Measurements from ENCODE around the gene ANKS4B. TPM values are rescaled to one million over a fixed set of nuclear protein-coding genes. Genes with fewer than 3 reads are reported as not detected.
"Not testable (repeated sequence)": the region's sequence is repeated elsewhere in the genome, so short reads cannot be mapped to it uniquely, and the experiment has no call there.

The ANKS4B gene
- total and polyA plus RNA-seq, 4 donors = 5.7 to 13.6 (median 8.7) TPM

- Histone ChIP-seq H3K27me3 (ENCODE audit: control insufficient read depth in 4 of 4, insufficient read depth in 4 of 4, low read length in 3 of 4) (peaks cover 0 to 3% (median under 1%) of the 10 kb centered on the region in 4 donors), H3K9ac (ENCODE audit: low read depth in 1 of 2, low read length in 2 of 2) (no peak overlapping the region), H3K4me3 (ENCODE audit: low read depth in 1 of 3, low read length in 3 of 3) (no peak overlapping the region), H3K4me1 (ENCODE audit: control insufficient read depth in 4 of 4, insufficient read depth in 4 of 4, low read length in 3 of 4) (peaks cover 4 to 7% (median 6%) of the 10 kb centered on the region in 4 donors), H3K27ac (ENCODE audit: low read depth in 1 of 2, low read length in 2 of 2) (no peak overlapping the region), H3K36me3 (ENCODE audit: control insufficient read depth in 4 of 4, insufficient read depth in 3 of 4, low read depth in 1 of 4, low read length in 3 of 4) (peaks cover 0 to 1% (median 0%) of the 10 kb centered on the region in 4 donors), H3K9me3 (ENCODE audit: control insufficient read depth in 4 of 4, low read length in 3 of 4) (no peaks in the 10 kb centered on the region)
- DNase-seq (ENCODE audit: low spot score) = no peak
- whole genome bisulfite sequencing = 50% methylated on average over 1 of the region's 1 CpG
- TF ChIP-seq YY1 (IDR thresholded peaks at IDR 0.05) (no peak), EGR1 (IDR thresholded peaks at IDR 0.05; ENCODE audit: low read depth in 2 of 2) (no peak), MAX (IDR thresholded peaks at IDR 0.05) (no peak), TAF1 (conservative IDR thresholded peaks at IDR 0.05) (no peak), RAD21 (IDR thresholded peaks at IDR 0.05) (no peak), REST (IDR thresholded peaks at IDR 0.05) (no peak), GABPA (IDR thresholded peaks at IDR 0.05 in 1 of 2, conservative IDR thresholded peaks at IDR 0.05 in 1 of 2) (no peak), JUND (IDR thresholded peaks at IDR 0.05) (no peak), FOXA2 (IDR thresholded peaks at IDR 0.05) (no peak), HNF4G (IDR thresholded peaks at IDR 0.05) (no peak), HNF4A (conservative IDR thresholded peaks at IDR 0.05) (no peak)
- TF ChIP-seq, protein P1, sequence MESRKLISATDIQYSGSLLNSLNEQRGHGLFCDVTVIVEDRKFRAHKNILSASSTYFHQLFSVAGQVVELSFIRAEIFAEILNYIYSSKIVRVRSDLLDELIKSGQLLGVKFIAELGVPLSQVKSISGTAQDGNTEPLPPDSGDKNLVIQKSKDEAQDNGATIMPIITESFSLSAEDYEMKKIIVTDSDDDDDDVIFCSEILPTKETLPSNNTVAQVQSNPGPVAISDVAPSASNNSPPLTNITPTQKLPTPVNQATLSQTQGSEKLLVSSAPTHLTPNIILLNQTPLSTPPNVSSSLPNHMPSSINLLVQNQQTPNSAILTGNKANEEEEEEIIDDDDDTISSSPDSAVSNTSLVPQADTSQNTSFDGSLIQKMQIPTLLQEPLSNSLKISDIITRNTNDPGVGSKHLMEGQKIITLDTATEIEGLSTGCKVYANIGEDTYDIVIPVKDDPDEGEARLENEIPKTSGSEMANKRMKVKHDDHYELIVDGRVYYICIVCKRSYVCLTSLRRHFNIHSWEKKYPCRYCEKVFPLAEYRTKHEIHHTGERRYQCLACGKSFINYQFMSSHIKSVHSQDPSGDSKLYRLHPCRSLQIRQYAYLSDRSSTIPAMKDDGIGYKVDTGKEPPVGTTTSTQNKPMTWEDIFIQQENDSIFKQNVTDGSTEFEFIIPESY (IDR thresholded peaks at IDR 0.05) = no peak
Measured at GRCh38 chr16:21285314-21285713, 51.8 kb downstream of the ANKS4B start.

GRCh38 chr16:21289789-21290188, 56.3 kb downstream of the ANKS4B start:
- DNase-seq (ENCODE audit: low spot score); H3K27me3 ChIP-seq (ENCODE audit: control insufficient read depth in 4 of 4, insufficient read depth in 4 of 4, low read length in 3 of 4): not testable (repeated sequence)
- WGBS = 96% methylated on average over 3 of the region's 3 CpGs

More at GRCh38 chr16:21289789-21290188, 56.3 kb downstream of the ANKS4B start:
- H3K4me1 ChIP-seq (ENCODE audit: control insufficient read depth in 4 of 4, insufficient read depth in 4 of 4, low read length in 3 of 4); H3K9me3 ChIP-seq (ENCODE audit: control insufficient read depth in 4 of 4, low read length in 3 of 4); H3K36me3 ChIP-seq (ENCODE audit: control insufficient read depth in 4 of 4, insufficient read depth in 3 of 4, low read depth in 1 of 4, low read length in 3 of 4); H3K4me3 ChIP-seq (ENCODE audit: low read depth in 1 of 3, low read length in 3 of 3); H3K9ac ChIP-seq (ENCODE audit: low read depth in 1 of 2, low read length in 2 of 2); H3K27ac ChIP-seq (ENCODE audit: low read depth in 1 of 2, low read length in 2 of 2): not testable (repeated sequence)
